GM12872 (cell line): Measurements from ENCODE around the gene PIK3IP1.

Source experiments
- CTCF ChIP-seq: IDR thresholded peaks from 3 replicates; pipeline ENCODE4 v1.5.1; 2011; ENCODE audit warnings: low read depth, mild to moderate bottlenecking, low read length, moderate library complexity; ENCODE audit not compliant: insufficient read depth

Gene PIK3IP1

GRCh38 chr22:31243339-31244045 lies 48.8 kb downstream of the PIK3IP1 start:
- no peak for TF ChIP-seq CTCF

GRCh38 chr22:31241936-31242335 lies 50.4 kb downstream of the PIK3IP1 start:
- no peak for TF ChIP-seq CTCF

GRCh38 chr22:31241200-31241599 lies 51.1 kb downstream of the PIK3IP1 start:
- TF ChIP-seq CTCF = no peak

GRCh38 chr22:31239771-31240370 lies 52.4 kb downstream of the PIK3IP1 start:
- no peak for TF ChIP-seq CTCF

- no peak for TF ChIP-seq CTCF
Observed at GRCh38 chr22:31238057-31238456, 54.2 kb downstream of the PIK3IP1 start.

GRCh38 chr22:31235081-31235480 lies 57.2 kb downstream of the PIK3IP1 start:
- TF ChIP-seq CTCF = no peak

GRCh38 chr22:31233001-31233400 lies 59.3 kb downstream of the PIK3IP1 start:
- no peak for TF ChIP-seq CTCF
